OCI-LY3 (cell line): ENCODE results near the gene NUP210L.

Experiments used
- EZH2phosphoT487 ChIP-seq: fragments of 200-600 bp; shearing (Covaris generic); IDR thresholded peaks from 2 replicates; pipeline ENCODE4 v1.6.1; 2018; ENCODE audit warnings: antibody characterized with exemption, mixed run types, low read depth
- TF ChIP-seq, protein P1 (sequence below): fragments of 200-600, 300-600 bp; sonication (generic); IDR thresholded peaks from 2 replicates; pipeline ENCODE4 v1.5.1; 2014; ENCODE audit warnings: antibody characterized with exemption, low read length, low read depth

DNA sequence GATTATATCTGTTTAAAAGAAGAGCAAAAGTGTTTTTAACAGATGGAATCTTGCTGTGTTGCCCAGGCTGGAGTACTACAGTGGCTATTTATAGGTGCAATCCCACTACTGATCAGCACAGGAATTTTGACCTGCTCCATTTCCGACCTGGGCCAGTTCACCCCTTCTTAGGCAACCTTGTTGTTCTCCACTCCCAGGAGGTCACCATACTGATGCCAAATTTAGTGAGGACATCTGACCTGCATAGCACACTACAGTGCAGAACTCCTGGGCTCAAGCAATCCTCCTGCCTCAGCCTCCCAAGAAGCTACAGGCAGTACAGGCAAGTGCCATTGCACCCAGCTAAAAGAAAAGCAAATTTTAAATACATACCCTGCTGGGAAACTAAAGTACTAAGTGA lies 11.3 kb upstream of the NUP210L start:
- TF ChIP-seq, protein P1, sequence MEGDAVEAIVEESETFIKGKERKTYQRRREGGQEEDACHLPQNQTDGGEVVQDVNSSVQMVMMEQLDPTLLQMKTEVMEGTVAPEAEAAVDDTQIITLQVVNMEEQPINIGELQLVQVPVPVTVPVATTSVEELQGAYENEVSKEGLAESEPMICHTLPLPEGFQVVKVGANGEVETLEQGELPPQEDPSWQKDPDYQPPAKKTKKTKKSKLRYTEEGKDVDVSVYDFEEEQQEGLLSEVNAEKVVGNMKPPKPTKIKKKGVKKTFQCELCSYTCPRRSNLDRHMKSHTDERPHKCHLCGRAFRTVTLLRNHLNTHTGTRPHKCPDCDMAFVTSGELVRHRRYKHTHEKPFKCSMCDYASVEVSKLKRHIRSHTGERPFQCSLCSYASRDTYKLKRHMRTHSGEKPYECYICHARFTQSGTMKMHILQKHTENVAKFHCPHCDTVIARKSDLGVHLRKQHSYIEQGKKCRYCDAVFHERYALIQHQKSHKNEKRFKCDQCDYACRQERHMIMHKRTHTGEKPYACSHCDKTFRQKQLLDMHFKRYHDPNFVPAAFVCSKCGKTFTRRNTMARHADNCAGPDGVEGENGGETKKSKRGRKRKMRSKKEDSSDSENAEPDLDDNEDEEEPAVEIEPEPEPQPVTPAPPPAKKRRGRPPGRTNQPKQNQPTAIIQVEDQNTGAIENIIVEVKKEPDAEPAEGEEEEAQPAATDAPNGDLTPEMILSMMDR: no peak
- no peak for TF ChIP-seq EZH2phosphoT487
